Upper lobe of right lung (tissue), 1 donor: ENCODE measurements around the gene HARS2. TPM values are rescaled to one million over a fixed set of nuclear protein-coding genes. Genes with fewer than 3 reads are reported as not detected.
A peak's percentile ranks its signal among the peaks of the same experiment; 100 is the strongest.

Source experiments
- ATAC-seq: fragments of 200-7000 bp; cut with Tn5 transposase; one replicate; pipeline ENCODE4 v1.9.1; 2020; ENCODE audit warnings: mild to moderate bottlenecking, moderate library complexity
- DNase-seq: peaks from one replicate; pipeline ENCODE4 v3.0.0-alpha.2; 2020
- H3K27ac ChIP-seq: fragments of 200-600 bp; one replicate; pipeline ENCODE4 v1.8.0; 2022
- H3K27me3 ChIP-seq: fragments of 200-600 bp; one replicate; pipeline ENCODE4 v1.8.0; 2022; ENCODE audit warnings: mild to moderate bottlenecking
- H3K36me3 ChIP-seq: fragments of 200-600 bp; one replicate; pipeline ENCODE4 v1.8.0; 2022
- H3K4me1 ChIP-seq: fragments of 200-600 bp; one replicate; pipeline ENCODE4 v1.8.0; 2022
- H3K4me3 ChIP-seq: fragments of 200-600 bp; one replicate; pipeline ENCODE4 v1.8.0; 2022; ENCODE audit warnings: mild to moderate bottlenecking
- H3K9me3 ChIP-seq: fragments of 200-600 bp; one replicate; pipeline ENCODE4 v1.8.0; 2022
- intact Hi-C: fragments of 100-400 bp; cut with DNase I; formaldehyde crosslinking; loops from one replicate; pipeline ENCODE4 v1.11.0; 2022
- microRNA-seq: library from miRNA; unstranded; fragments of <30 nt; microRNA quantifications from one replicate; pipeline ENCODE4 v1.2.0, GENCODE V29; 2020; ENCODE audit warnings: borderline microRNAs expressed
- total RNA-seq: library from RNA; stranded (reverse); fragmentation: NEBNext Ultra II Directional; extraction: Animal tissue kit (Norgen Biotek cat#: 25700); gene quantifications from one replicate; pipeline ENCODE4 v1.2.1, GENCODE V29; 2021
- TF ChIP-seq, protein P1 (sequence below): fragments of 200-600 bp; IDR thresholded peaks from one replicate; pipeline ENCODE4 v1.8.0; 2022; ENCODE audit warnings: antibody characterized with exemption
- donor health status: DM: no; HTN: yes; CAD: no; lungs with severe emphysema.

The HARS2 gene
- total RNA-seq, 1 donor from 2014 or later = 23.1 TPM

DNA sequence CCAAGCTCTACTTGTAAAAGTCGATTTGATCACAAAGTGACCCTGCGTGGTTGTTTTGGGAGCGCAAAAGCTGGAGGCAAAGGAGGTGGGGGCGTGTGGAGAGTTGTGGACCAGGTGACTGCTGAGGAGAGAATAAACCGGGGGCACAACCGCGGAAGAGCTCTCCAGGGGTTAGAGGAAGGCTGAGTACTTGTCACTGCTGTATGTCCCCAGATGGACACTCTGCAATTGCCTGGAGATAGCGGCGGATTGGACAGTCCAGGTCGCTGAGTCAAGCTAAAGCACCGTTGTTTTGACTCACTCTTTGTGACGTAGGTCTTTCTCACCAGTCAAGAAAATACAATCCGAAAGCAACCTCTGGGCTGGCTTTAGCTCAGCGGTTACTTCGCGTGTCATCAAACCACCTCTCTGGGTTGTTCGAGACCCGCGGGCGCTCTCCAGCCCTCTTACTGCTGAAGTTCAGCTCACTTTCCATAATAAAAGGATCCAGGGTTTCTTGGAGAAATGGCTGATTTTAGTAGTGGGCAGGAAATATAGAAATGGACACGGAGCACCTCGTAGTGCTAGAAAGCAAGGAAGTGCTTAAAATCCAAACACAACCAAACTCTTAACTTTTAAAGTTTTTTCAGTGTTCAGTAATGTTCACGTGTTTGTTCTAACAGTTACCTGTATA is 34.7 kb downstream of the HARS2 start:
- TF ChIP-seq, protein P1, sequence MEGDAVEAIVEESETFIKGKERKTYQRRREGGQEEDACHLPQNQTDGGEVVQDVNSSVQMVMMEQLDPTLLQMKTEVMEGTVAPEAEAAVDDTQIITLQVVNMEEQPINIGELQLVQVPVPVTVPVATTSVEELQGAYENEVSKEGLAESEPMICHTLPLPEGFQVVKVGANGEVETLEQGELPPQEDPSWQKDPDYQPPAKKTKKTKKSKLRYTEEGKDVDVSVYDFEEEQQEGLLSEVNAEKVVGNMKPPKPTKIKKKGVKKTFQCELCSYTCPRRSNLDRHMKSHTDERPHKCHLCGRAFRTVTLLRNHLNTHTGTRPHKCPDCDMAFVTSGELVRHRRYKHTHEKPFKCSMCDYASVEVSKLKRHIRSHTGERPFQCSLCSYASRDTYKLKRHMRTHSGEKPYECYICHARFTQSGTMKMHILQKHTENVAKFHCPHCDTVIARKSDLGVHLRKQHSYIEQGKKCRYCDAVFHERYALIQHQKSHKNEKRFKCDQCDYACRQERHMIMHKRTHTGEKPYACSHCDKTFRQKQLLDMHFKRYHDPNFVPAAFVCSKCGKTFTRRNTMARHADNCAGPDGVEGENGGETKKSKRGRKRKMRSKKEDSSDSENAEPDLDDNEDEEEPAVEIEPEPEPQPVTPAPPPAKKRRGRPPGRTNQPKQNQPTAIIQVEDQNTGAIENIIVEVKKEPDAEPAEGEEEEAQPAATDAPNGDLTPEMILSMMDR = no peak
- H3K27ac ChIP-seq = no peak overlapping the region
- H3K36me3 ChIP-seq = no peaks in the 10 kb centered on the region
- H3K27me3 ChIP-seq = peaks cover 11% of the 10 kb centered on the region
- intact Hi-C loops = no loop called here
- H3K4me3 ChIP-seq = no peak overlapping the region
- DNase-seq = no peak
- H3K9me3 ChIP-seq = no peaks in the 10 kb centered on the region
- no peaks in the 10 kb centered on the region for H3K4me1 ChIP-seq
- ATAC-seq = peak; percentile 70

DNA sequence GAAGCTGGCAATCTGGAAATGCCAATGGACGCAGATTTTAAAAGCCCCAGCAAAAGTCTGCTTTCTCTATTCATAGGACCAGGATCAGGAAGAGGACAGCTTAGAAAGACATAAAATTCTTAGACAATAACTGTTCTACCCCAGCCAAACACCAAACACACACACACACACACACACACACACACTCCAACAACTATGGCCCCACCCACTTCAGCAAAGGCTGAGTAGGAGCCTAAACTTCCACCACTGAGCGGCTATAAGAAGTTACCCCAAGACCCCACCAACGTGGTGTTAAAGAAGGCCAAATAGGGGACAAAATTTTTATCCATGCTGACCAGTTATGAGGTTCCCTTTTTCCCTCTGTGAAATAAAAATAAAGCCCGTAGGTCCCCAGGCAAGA is 41.8 kb downstream of the HARS2 start:
- no peak overlapping the region for H3K4me3 ChIP-seq
- TF ChIP-seq, protein P1 = no peak
- no peak overlapping the region for H3K27ac ChIP-seq
- no peaks in the 10 kb centered on the region for H3K36me3 ChIP-seq
- H3K27me3 ChIP-seq = peaks cover 11% of the 10 kb centered on the region
- no peaks in the 10 kb centered on the region for H3K4me1 ChIP-seq
- intact Hi-C loops = no loop called here
- DNase-seq (no peak), ATAC-seq (no peak)
- no peaks in the 10 kb centered on the region for H3K9me3 ChIP-seq

DNA sequence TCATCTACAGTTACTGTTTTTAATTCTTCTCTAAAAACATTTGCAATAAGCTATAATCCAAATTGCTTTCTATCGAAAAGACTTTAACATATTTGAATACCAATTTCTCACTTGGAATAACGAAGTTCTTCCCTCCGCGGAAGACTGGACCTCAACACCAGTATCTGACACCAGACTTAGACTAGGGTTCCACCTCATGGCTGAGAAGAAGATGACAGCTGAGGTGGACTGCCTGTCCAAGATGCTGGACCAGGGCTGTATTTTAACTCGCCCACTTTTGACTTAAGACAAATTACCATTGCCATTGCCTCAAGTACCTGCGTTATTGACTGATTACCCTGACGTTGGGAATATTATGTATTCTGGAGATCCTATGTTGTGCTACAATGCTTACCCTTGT is 43.1 kb downstream of the HARS2 start:
- Histone ChIP-seq H3K27me3 (peaks cover 3% of the 10 kb centered on the region), H3K4me3 (no peak overlapping the region), H3K9me3 (no peaks in the 10 kb centered on the region), H3K4me1 (no peaks in the 10 kb centered on the region), H3K27ac (no peak overlapping the region), H3K36me3 (no peaks in the 10 kb centered on the region)
- intact Hi-C loops = no loop called here
- ATAC-seq (peak; percentile 66), DNase-seq (no peak)
- TF ChIP-seq, protein P1 = peak; percentile 51

DNA sequence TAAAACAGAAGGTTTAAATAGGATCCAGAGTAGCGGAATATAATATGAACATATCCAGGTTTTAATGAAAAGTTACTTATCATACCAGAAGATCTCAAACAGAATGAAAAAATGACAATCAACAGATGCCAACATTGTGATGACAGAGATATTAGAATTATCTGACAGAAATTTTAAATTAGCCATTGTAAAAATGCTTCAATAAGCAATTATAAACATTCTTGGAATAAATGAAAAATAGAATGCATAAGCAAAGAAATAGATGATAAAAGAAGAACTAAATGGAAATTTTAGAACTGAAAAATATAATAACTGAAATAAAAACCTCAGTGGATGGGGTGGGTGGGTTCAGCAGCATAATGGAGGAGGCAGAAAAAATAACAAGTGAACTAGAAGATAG is 46.2 kb downstream of the HARS2 start:
- TF ChIP-seq, protein P1 = no peak

DNA sequence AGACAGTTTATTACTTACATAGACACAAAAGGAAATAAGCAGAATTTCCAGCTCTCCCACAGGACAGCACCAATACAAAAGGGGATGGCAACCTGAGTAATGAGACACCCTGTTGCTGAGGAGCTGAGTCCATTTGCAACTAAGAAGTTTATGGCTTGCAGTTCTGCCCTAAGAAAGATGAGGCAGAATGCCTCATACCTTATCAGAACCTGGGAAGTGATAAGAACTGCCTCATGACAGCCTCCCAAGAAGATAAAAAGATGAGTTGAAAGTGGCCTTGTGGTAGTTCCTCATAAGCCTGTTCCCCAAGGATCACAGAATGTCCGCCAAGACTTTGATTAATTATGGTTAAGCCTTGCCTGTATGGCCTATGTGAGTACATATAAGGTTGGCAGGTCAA is 50.7 kb downstream of the HARS2 start:
- H3K9me3 ChIP-seq = no peaks in the 10 kb centered on the region
- DNase-seq = no peak
- no peak overlapping the region for H3K27ac ChIP-seq
- no peak overlapping the region for H3K4me3 ChIP-seq
- TF ChIP-seq, protein P1 = no peak
- intact Hi-C loops = no loop called here
- no peak for ATAC-seq
- H3K27me3 ChIP-seq = no peaks in the 10 kb centered on the region
- H3K4me1 ChIP-seq = no peaks in the 10 kb centered on the region
- H3K36me3 ChIP-seq = no peaks in the 10 kb centered on the region

More for the DNA sequence above, 46.2 kb downstream of the HARS2 start:
- no peaks in the 10 kb centered on the region for H3K27me3 ChIP-seq
- H3K4me3 ChIP-seq = no peak overlapping the region
- no peaks in the 10 kb centered on the region for H3K4me1 ChIP-seq
- H3K27ac ChIP-seq = no peak overlapping the region
- no peaks in the 10 kb centered on the region for H3K9me3 ChIP-seq
- ATAC-seq (no peak), DNase-seq (no peak)
- H3K36me3 ChIP-seq = no peaks in the 10 kb centered on the region
- intact Hi-C loops = no loop called here

Small RNAs within 50 kb of the gene (microRNA-seq; reads per million reads assigned to microRNA genes)
- not detected for gene MIR3655

Other genes starting within 250 kb of the HARS2 start
- 21.4 TPM for gene EIF4EBP3, start 143.8 kb upstream of the HARS2 start, total RNA-seq
- 19.4 TPM for gene SRA1, start 134.0 kb upstream of the HARS2 start, total RNA-seq
- 25.8 TPM for gene APBB3, start 126.9 kb upstream of the HARS2 start, total RNA-seq
- gene SLC35A4, start 126.6 kb upstream of the HARS2 start, total RNA-seq = 89.4 TPM
- 127 TPM for gene CD14, start 58.3 kb upstream of the HARS2 start, total RNA-seq
- 10.7 TPM for gene TMCO6, start 52.0 kb upstream of the HARS2 start, total RNA-seq
- 47.2 TPM for gene NDUFA2, start 43.8 kb upstream of the HARS2 start, total RNA-seq
- 63.5 TPM for gene IK, start 43.6 kb upstream of the HARS2 start, total RNA-seq
- 23.4 TPM for gene WDR55, start 26.6 kb upstream of the HARS2 start, total RNA-seq
- 0.84 TPM for gene DND1, start 17.9 kb upstream of the HARS2 start, total RNA-seq
- 46.9 TPM for gene HARS1, start 85 bp upstream of the HARS2 start, total RNA-seq
- gene ZMAT2, start 9.0 kb downstream of the HARS2 start, total RNA-seq = 42.3 TPM
- gene PCDHA1, start 94.7 kb downstream of the HARS2 start, total RNA-seq = not detected
- gene PCDHA2, start 103.4 kb downstream of the HARS2 start, total RNA-seq = 0.35 TPM
- 1.3 TPM for gene PCDHA3, start 109.6 kb downstream of the HARS2 start, total RNA-seq
- 1.1 TPM for gene PCDHA4, start 115.6 kb downstream of the HARS2 start, total RNA-seq
- gene PCDHA5, start 130.2 kb downstream of the HARS2 start, total RNA-seq = 0.43 TPM
- 0.64 TPM for gene PCDHA6, start 136.5 kb downstream of the HARS2 start, total RNA-seq
- gene PCDHA7, start 142.8 kb downstream of the HARS2 start, total RNA-seq = 0.35 TPM
- 0.49 TPM for gene PCDHA8, start 149.7 kb downstream of the HARS2 start, total RNA-seq
- 0.20 TPM for gene PCDHA9, start 156.9 kb downstream of the HARS2 start, total RNA-seq
- 1.7 TPM for gene PCDHA10, start 164.4 kb downstream of the HARS2 start, total RNA-seq
- 0.38 TPM for gene PCDHA11, start 177.5 kb downstream of the HARS2 start, total RNA-seq
- 8.8 TPM for gene PCDHA12, start 183.9 kb downstream of the HARS2 start, total RNA-seq
- gene PCDHA13, start 190.7 kb downstream of the HARS2 start, total RNA-seq = 2.3 TPM
- gene PCDHAC1, start 234.8 kb downstream of the HARS2 start, total RNA-seq = 3.7 TPM